Neuronal stem cell (in vitro differentiated cells): ENCODE results near the gene FHOD3.
A peak's percentile ranks its signal among the peaks of the same experiment; 100 is the strongest.

Experiments
- DNase-seq: peaks from one replicate; pipeline ENCODE4 v3.0.0-alpha.2; 2013; ENCODE audit warnings: low spot score
- H2AFZ ChIP-seq: one replicate; pipeline ENCODE4 v1.6.1; 2013; ENCODE audit warnings: mild to moderate bottlenecking, low read length, inconsistent platforms
- H2AK5ac ChIP-seq: 2 replicates; pipeline ENCODE4 v1.6.1; 2013; ENCODE audit warnings: low read depth, mild to moderate bottlenecking, inconsistent platforms, low read length, moderate library complexity, mixed read lengths
- H2BK120ac ChIP-seq: 2 replicates; pipeline ENCODE4 v1.6.1; 2013; ENCODE audit warnings: low read depth, mild to moderate bottlenecking, inconsistent platforms, low read length, moderate library complexity, mixed read lengths
- H2BK12ac ChIP-seq: one replicate; pipeline ENCODE4 v1.6.1; 2013; ENCODE audit warnings: low read length, inconsistent platforms
- H2BK15ac ChIP-seq: 2 replicates; pipeline ENCODE4 v1.6.1; 2013; ENCODE audit warnings: mild to moderate bottlenecking, low read length, inconsistent platforms, mixed read lengths
- H2BK5ac ChIP-seq: one replicate; pipeline ENCODE4 v1.6.1; 2013; ENCODE audit warnings: inconsistent platforms, mild to moderate bottlenecking, low read length, moderate library complexity
- H3K14ac ChIP-seq: one replicate; pipeline ENCODE4 v1.6.1; 2013; ENCODE audit warnings: low read length, inconsistent platforms
- H3K18ac ChIP-seq: 2 replicates; pipeline ENCODE4 v1.6.1; 2013; ENCODE audit warnings: low read length, inconsistent platforms
- H3K23ac ChIP-seq: 2 replicates; pipeline ENCODE4 v1.6.1; 2013; ENCODE audit warnings: low read depth, mild to moderate bottlenecking, mixed read lengths, low read length, inconsistent platforms; ENCODE audit not compliant: poor library complexity
- H3K27ac ChIP-seq: replicated peaks from 3 replicates; pipeline ENCODE4 v1.5.1; 2013; ENCODE audit warnings: low read length, inconsistent platforms
- H3K27me3 ChIP-seq, 3 experiments: 2 replicates each; pipeline ENCODE4 v1.6.1; 2013; ENCODE audit warnings: low read length in 3 of 3, mild to moderate bottlenecking in 2 of 3, inconsistent platforms in 1 of 3, low read depth in 1 of 3, mixed read lengths in 1 of 3, moderate library complexity in 1 of 3; ENCODE audit not compliant: control insufficient read depth in 3 of 3, insufficient read depth in 3 of 3
- H3K36me3 ChIP-seq, 2 donors: replicated peaks in 1 of 2; 2 replicates each; pipeline ENCODE4 v1.6.1; 2013; ENCODE audit warnings: low read length in 2 of 2; ENCODE audit not compliant: control insufficient read depth in 2 of 2, insufficient read depth in 2 of 2
- H3K4ac ChIP-seq: 2 replicates; pipeline ENCODE4 v1.6.1; 2013; ENCODE audit warnings: inconsistent platforms, mild to moderate bottlenecking, low read length, moderate library complexity
- H3K4me1 ChIP-seq, 2 donors: 1 replicate in 1 of 2; 2 replicates in 1 of 2; pipeline ENCODE4 v1.6.1; 2013; ENCODE audit warnings: low read length in 2 of 2, low read depth in 1 of 2; ENCODE audit not compliant: control insufficient read depth in 2 of 2, insufficient read depth in 1 of 2
- H3K4me2 ChIP-seq: one replicate; pipeline ENCODE4 v1.6.1; 2013; ENCODE audit warnings: mild to moderate bottlenecking, low read length, inconsistent platforms; ENCODE audit not compliant: insufficient read depth, poor library complexity, severe bottlenecking
- H3K4me3 ChIP-seq, 2 donors: 2 replicates each; pipeline ENCODE4 v1.5.1; 2013; ENCODE audit warnings: low read length in 2 of 2, mild to moderate bottlenecking in 2 of 2, inconsistent platforms in 1 of 2, moderate library complexity in 1 of 2
- H3K79me1 ChIP-seq: one replicate; pipeline ENCODE4 v1.6.1; 2013; ENCODE audit warnings: low read depth, mild to moderate bottlenecking, inconsistent platforms, low read length, moderate library complexity
- H3K9ac ChIP-seq: one replicate; pipeline ENCODE4 v1.6.1; 2013; ENCODE audit warnings: mild to moderate bottlenecking, low read depth, low read length, inconsistent platforms; ENCODE audit not compliant: poor library complexity
- H3K9me3 ChIP-seq, 2 donors: replicated peaks in 1 of 2; 2 replicates each; pipeline versions ENCODE3 to v1.6.1; 2013; ENCODE audit warnings: low read length in 2 of 2, mild to moderate bottlenecking in 2 of 2, inconsistent platforms in 1 of 2, low read depth in 1 of 2, mixed read lengths in 1 of 2, moderate library complexity in 1 of 2; ENCODE audit not compliant: control insufficient read depth in 2 of 2, insufficient read depth in 1 of 2
- H4K8ac ChIP-seq: one replicate; pipeline ENCODE4 v1.6.1; 2013; ENCODE audit warnings: low read depth, mild to moderate bottlenecking, inconsistent platforms, low read length, moderate library complexity
- H4K91ac ChIP-seq: one replicate; pipeline ENCODE4 v1.6.1; 2013; ENCODE audit warnings: low read length, low read depth, mild to moderate bottlenecking, inconsistent platforms; ENCODE audit not compliant: poor library complexity
- WGBS, 2 donors: extraction: QIAGEN DNeasy Blood & Tissue Kit; methylation state at CpG; one replicate each; pipeline ENCODE4 v1.1.7; 2013; ENCODE audit warnings: missing lambda C conversion rate in 2 of 2, mixed read lengths in 1 of 2; ENCODE audit not compliant: insufficient read length in 2 of 2, insufficient replicate concordance in 1 of 2; ENCODE audit errors: extremely low coverage in 2 of 2; 5-methylcytosine and 5-hydroxymethylcytosine counted together

FHOD3 gene

DNA sequence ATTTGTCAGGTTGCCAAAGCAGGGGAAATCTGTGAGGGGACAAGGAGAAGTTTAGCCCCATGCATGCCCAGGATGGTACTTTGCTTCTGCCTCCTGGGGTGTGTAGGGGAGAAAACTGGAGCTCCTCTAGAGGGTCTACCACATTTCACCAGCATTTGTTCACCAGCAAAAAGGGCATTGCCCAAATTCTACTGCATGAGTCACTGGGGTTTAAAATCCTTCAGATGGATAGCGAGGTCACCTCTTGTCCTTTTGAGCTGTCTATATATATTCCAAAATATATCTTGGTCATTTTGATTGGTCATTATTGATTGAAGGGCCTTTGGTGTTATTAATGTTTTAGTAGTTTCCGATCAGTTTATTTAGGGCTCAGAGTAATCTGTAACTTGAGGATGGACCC lies 18.7 kb downstream of the FHOD3 start:
- no peak overlapping the region for H2BK5ac ChIP-seq
- no CpG with 5 or more reads among the region's 2 CpGs for WGBS, 2 donors

GRCh38 chr18:36321658-36322407 lies 24.3 kb downstream of the FHOD3 start:
- Histone ChIP-seq H3K4ac (no peak overlapping the region), H4K91ac (no peak overlapping the region), H2BK120ac (no peak overlapping the region), H3K36me3 (peaks cover 0 to 8% of the 10 kb centered on the region in 2 donors), H3K27ac (no peak overlapping the region), H2AFZ (no peak overlapping the region), H3K4me3 (no peak overlapping the region), H3K9ac (no peak overlapping the region), H3K4me2 (no peak overlapping the region), H2BK15ac (no peak overlapping the region), H2BK12ac (no peak overlapping the region), H3K4me1 (peaks cover 0 to 7% of the 10 kb centered on the region in 2 donors), H3K14ac (no peak overlapping the region), H3K79me1 (peaks cover 9% of the 10 kb centered on the region), H3K9me3 (peaks cover 0 to 6% of the 10 kb centered on the region in 2 donors), H4K8ac (no peak overlapping the region), H3K18ac (peak overlapping the region; percentile 62), H2BK5ac (no peak overlapping the region), H2AK5ac (no peak overlapping the region), H3K23ac (peak overlapping the region; percentile 10), H3K27me3 (no peaks in the 10 kb centered on the region)
- no CpG with 5 or more reads among the region's 10 CpGs for WGBS, 2 donors
- DNase-seq: no peak

More for the DNA sequence above, 18.7 kb downstream of the FHOD3 start:
- H2AK5ac ChIP-seq: no peak overlapping the region
- H3K27ac ChIP-seq: peak overlapping the region; percentile 13
- H3K4me2 ChIP-seq: no peak overlapping the region
- H4K8ac ChIP-seq: no peak overlapping the region
- no peaks in the 10 kb centered on the region for H3K27me3 ChIP-seq
- peaks cover 0 to 6% of the 10 kb centered on the region in 2 donors for H3K9me3 ChIP-seq
- no peak overlapping the region for H2BK120ac ChIP-seq
- H2BK15ac ChIP-seq: no peak overlapping the region
- H3K4ac ChIP-seq: no peak overlapping the region
- H2AFZ ChIP-seq: no peak overlapping the region
- no peak overlapping the region for H3K18ac ChIP-seq
- H3K4me3 ChIP-seq: no peak overlapping the region
- H4K91ac ChIP-seq: no peak overlapping the region
- peaks cover 15 to 27% of the 10 kb centered on the region in 2 donors for H3K4me1 ChIP-seq
- no peak overlapping the region for H3K14ac ChIP-seq
- no peak overlapping the region for H3K9ac ChIP-seq
- H3K23ac ChIP-seq: no peak overlapping the region
- no peak overlapping the region for H2BK12ac ChIP-seq
- H3K36me3 ChIP-seq: peaks cover 0 to 11% of the 10 kb centered on the region in 2 donors
- no peak for DNase-seq
- H3K79me1 ChIP-seq: peaks cover 8% of the 10 kb centered on the region

- H4K91ac ChIP-seq: no peak overlapping the region
- no CpG with 5 or more reads among the region's 1 CpG for WGBS, 2 donors
- H3K36me3 ChIP-seq: peaks cover 0 to 8% of the 10 kb centered on the region in 2 donors
- H3K4ac ChIP-seq: no peak overlapping the region
- H3K4me2 ChIP-seq: no peak overlapping the region
- H4K8ac ChIP-seq: no peak overlapping the region
- no peak overlapping the region for H2AK5ac ChIP-seq
- DNase-seq: no peak
- no peak overlapping the region for H2BK15ac ChIP-seq
- peak overlapping the region; percentile 53 for H3K23ac ChIP-seq
- H3K9ac ChIP-seq: no peak overlapping the region
- H2BK120ac ChIP-seq: no peak overlapping the region
- peaks cover 9% of the 10 kb centered on the region for H3K79me1 ChIP-seq
- no peak overlapping the region for H2AFZ ChIP-seq
- no peak overlapping the region for H2BK12ac ChIP-seq
- no peak overlapping the region for H3K14ac ChIP-seq
- H3K27ac ChIP-seq: no peak overlapping the region
- H3K9me3 ChIP-seq: peaks cover 0 to 6% of the 10 kb centered on the region in 2 donors
- no peaks in the 10 kb centered on the region for H3K27me3 ChIP-seq
- H3K18ac ChIP-seq: peak overlapping the region; percentile 19
- no peak overlapping the region for H2BK5ac ChIP-seq
- no peak overlapping the region for H3K4me3 ChIP-seq
- peaks cover 0 to 7% of the 10 kb centered on the region in 2 donors for H3K4me1 ChIP-seq
These were observed 24.9 kb downstream of the FHOD3 start for GRCh38 chr18:36322408-36322728.

- no CpG with 5 or more reads among the region's 4 CpGs for WGBS, 2 donors
- Histone ChIP-seq H3K79me1 (peaks cover 9% of the 10 kb centered on the region), H3K9me3 (peaks cover 0 to 6% of the 10 kb centered on the region in 2 donors), H4K8ac (no peak overlapping the region), H2BK12ac (no peak overlapping the region), H3K18ac (peak overlapping the region; percentile 13), H2BK120ac (no peak overlapping the region), H3K23ac (peak overlapping the region; percentile 53), H3K27me3 (no peaks in the 10 kb centered on the region), H2BK15ac (no peak overlapping the region), H3K14ac (no peak overlapping the region), H3K4me3 (no peak overlapping the region), H3K27ac (no peak overlapping the region), H3K4ac (no peak overlapping the region), H2BK5ac (no peak overlapping the region), H2AFZ (no peak overlapping the region), H3K4me2 (no peak overlapping the region), H3K9ac (no peak overlapping the region), H3K4me1 (peaks cover 0 to 7% of the 10 kb centered on the region in 2 donors), H2AK5ac (no peak overlapping the region), H3K36me3 (peaks cover 0 to 8% of the 10 kb centered on the region in 2 donors), H4K91ac (no peak overlapping the region)
- DNase-seq: no peak
These were observed 25.2 kb downstream of the FHOD3 start for GRCh38 chr18:36322734-36323133.
